Umbilical cord (tissue), 2 donors: ENCODE data around the gene MEGF8. TPM values are rescaled to one million over a fixed set of nuclear protein-coding genes. Genes with fewer than 3 reads are reported as not detected.

Experiments
- DNase-seq: peaks from one replicate; pipeline ENCODE4 v3.0.0-alpha.2; 2015; ENCODE audit warnings: low spot score
- total RNA-seq: library from RNA; depleted of rRNA; stranded (reverse); fragments of >200 nt; gene quantifications from one replicate; pipeline ENCODE4 v1.2.3, GENCODE V29; 2014; ENCODE audit warnings: low replicate concordance; ENCODE audit not compliant: insufficient read depth

MEGF8 gene
- total RNA-seq, 1 donor from 2014 or later: 19.5 TPM

DNA sequence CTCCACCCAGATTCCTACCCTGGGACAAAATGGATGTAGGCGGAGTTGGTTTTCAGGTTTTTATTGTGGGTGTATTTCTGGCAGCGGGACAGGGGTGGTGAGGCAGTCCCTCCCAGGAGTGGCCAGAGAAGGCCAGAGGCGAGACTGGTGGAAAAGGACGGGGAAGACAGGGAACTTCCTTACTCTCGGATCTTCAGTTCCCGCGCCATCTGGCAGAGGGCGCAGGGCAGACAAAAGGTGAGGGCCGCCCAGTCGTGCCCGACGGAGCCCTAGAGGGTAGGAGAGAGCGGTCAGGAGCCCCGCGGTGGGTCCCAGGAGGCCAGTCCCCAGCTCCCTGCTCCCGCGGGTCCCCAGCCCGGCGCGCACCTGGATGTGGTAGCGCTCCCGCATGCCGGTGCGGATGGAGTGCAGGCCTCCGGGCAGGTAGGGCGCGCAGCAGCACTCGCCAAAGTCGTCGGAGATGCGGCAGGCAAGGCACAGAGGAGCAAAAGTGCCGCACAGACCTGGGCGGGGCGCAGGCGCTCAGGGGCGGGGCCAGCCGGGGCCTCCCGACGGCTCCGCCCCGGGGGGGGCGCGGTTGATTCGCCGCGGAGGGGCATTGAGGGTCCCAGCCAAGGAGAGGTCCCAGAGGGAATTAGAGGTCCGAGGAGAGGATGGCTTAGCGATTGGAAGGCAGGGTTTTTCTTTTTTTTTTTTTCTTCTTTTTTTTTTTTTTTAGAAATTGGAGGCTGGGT, 61.7 kb downstream of the MEGF8 start:
- DNase-seq: peak; percentile 66

- DNase-seq: no peak
Observed at GRCh38 chr19:42388851-42389489, 63.5 kb downstream of the MEGF8 start.

DNA sequence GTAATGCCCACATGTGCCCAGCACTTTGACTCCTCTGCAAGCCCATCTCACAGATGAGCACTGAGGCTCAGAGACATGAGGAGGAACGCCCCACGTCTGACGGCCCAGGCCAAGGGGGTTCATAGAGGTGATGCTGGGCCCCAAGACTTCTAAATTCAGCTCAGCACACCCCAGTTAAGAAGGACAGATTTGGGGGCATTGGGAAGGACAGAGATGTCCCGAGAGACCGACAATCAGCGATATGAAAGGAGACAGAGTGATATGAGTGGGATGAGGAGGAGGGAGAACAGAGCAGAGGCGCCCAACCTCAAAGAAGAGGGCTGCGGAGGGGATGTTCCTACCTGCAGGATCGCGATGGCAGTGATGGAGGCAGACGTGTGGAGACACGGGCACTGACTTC, 64.5 kb downstream of the MEGF8 start, which contains the start of gene CNFN:
TSS of gene CNFN (minus strand) at position 399 of the 400 bp plus-strand sequence. CDS start 1,260 bp downstream, outside the sequence.
- DNase-seq: no peak

- DNase-seq: no peak
Observed at GRCh38 chr19:42392165-42392564, 66.7 kb downstream of the MEGF8 start.

DNA sequence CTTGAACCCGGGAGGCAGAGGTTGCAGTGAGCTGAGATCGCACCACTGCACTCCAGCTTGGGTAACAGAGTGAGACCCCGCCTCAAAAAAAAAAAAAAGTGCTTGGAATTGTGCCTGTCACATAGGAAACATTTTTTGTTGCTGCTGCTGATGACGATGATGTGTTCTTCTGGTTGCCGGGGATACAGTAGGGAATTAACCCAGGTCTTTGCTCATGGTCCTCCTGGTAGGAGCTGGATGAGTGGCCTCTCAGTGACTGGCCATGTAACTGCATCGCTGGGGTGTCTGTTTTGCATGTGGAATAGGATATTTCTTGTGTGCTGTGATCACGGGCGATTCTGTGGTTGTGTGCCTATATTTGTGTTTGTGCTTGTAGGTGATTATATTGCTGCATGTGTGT, 69.3 kb downstream of the MEGF8 start:
- no peak for DNase-seq

GRCh38 chr19:42396381-42397262, 71.2 kb downstream of the MEGF8 start:
- peak; percentile 100 for DNase-seq

DNA sequence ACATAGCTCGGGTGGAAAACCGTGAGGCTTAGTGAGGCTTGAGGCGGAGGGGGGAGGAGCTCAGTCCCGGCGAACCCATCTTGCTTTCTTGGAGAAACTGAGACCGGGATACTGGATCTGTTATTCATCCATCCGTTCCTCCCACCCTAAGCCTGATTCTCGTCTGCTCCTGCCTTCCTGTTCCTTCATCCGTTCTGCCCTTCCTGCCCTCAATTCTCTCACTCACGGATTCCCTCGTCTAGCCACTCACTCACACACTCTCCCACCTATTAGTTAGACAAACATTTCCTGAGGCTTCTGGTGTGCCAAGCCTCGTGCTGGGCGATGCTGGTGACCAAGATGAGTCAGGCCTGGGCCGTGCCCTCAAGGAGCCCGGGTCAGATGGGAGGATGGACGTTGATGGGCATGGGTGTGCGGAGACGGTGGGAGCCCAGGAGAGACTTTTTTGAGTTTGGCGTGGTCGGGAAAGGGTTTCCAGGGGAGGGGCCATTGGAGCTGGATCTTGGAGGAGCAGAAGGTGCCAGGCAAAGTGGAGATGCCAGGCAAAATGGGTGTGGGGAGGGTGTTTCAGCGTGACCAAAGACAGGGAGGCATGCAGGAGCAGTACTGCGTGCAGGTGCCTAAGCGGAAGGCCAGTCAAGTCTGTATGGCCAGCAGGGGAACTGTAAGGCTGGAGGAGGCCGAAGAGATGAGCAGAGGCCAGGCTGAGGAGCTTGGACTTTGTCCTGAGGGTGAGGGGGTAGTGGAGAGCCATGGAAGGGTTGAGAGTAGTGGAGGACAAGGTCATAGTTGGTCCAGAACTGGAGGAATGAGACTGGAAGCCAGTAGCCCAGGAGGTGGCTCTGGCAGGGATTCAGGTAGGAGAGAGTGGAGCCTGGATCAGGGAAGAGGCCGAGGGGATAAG, 72.1 kb downstream of the MEGF8 start:
- no peak for DNase-seq

DNA sequence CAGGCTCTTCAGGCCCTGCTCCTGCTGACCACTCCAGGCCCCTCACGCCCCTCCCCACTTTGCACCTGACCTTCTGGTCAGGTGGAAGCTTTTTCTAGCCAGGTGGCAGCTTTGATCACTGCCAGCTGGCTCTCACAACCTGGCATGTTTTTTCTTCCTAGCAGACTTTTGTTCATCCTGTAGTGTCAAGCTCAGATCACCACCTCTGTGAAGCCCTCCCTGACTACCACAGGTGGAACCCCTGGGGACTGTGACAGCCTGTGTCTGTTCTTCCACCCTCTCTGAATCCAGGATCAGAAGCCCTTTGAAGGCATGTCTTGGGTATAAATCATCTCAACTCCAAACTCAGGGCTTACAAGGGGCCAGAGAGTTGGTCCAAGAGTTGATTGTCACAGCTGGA, 75.0 kb downstream of the MEGF8 start:
- no peak for DNase-seq

DNA sequence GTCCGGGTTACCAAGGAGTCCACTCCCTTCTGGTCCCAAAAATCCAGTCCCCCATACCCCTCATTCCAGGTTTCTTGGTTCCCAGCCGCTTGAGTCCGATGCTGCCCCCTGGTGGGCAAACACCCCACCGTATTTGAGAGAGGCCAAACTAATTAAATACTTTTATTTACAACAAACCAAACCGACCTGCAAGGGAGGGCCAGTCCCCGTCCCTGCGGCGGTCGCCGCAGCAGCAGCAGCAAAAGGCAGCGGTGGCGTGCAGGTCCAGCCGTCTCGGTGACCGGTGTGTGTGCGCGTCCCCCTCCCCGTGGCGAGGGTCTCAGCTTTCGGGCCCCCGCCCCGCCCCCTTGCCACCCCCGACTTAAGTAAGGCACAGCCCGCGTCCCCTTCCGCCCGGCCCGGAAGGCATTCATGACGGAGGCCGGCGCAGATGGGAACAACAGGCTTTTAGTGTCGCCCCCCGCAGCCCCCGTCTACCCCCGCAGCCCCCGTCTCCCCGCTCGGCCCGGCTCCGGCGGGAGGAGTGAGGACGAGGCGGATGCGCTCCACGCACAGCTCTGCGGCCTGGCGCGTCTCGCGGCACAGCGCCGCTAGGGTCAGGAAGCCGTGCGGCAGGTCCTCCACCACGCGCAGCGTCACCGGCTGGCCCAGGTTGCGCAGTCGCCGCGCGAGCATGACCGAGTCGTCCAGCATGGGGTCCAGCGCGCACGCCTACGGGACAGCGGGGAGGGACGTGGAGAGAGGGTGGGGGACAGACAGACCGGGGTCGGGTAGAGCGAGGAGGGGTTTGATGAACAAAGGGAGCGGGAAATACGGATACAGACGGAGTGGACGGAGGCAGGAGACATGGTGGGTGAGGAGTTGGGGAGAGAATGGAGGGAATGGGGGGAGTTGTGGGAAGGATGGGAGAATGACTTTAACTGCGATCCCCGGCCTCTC, 76.2 kb downstream of the MEGF8 start:
- DNase-seq: peak; percentile 73

DNA sequence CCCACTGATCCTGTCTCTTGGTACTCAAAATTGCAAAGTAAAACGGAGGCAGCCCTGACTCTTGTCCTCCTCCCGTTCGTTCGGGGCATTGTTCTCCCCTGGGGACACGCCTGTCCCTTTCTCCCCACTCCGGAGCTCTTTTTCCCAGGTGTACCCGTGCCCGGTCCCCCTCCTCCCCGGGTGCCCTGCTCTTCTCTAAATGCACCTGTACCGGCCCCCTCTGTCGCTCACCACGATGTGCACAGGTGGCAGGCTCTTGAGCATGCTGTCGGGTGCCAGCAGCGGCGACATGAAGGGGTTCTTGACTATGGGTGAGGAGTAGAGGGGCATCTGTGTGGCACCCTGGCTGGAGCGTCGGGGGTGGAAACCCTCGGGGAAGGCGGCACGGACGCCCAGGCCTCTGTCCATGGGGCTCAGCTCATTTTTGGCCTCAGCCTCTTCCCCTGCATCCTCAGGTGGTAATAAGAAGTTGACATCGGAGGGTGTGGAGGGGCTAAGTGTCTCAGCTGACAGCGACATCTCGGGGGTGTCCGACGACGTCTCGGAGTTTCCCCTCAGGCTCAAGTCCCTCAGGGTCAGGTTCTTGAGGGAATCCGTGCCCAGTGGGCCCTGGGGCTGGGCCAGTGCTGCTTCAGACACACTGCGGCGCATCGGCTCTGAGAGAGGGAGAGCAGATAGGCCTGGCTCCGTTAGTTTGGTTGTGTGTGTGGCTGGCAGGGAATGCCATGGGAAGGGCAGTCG, 77.1 kb downstream of the MEGF8 start:
- no peak for DNase-seq

GRCh38 chr19:42403586-42403985, 78.2 kb downstream of the MEGF8 start:
- no peak for DNase-seq

GRCh38 chr19:42406111-42406510, 80.7 kb downstream of the MEGF8 start:
- no peak for DNase-seq

DNA sequence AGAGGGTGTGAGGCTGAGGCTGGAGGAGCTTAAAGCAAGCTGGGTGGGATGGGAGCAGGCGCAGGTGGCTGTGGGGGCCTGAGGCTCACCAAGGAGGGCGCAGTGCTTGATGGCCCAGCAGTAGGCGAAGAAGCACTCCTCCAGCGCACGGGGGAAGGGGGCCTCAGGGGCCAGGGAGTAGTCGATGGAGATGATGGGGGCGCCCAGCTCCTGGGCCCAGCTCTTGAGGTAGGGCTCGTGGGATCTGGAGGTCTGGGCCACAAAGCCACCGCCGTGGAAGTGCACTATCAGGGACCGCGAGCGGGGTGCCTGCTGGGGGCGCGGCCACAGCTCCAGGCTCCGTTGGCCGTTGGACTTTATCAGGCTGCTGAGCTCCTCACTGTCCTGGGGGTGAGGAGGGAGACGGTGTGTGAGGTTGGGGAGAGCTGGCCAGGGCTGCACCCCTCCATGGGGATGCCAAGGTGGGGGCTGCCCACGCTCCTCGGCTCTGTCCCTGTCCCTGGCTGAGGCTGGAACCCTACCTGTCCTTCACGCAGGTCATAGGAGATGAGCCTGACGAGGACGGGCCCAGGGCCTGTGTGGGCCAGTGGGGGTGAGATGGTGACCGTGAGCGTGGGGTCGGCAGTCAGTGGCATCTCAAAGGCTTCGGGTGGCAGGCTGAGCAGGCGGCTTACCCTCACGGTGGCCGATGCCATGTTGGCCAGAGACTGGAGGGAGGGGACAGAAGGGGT, 81.8 kb downstream of the MEGF8 start:
- DNase-seq: no peak

DNA sequence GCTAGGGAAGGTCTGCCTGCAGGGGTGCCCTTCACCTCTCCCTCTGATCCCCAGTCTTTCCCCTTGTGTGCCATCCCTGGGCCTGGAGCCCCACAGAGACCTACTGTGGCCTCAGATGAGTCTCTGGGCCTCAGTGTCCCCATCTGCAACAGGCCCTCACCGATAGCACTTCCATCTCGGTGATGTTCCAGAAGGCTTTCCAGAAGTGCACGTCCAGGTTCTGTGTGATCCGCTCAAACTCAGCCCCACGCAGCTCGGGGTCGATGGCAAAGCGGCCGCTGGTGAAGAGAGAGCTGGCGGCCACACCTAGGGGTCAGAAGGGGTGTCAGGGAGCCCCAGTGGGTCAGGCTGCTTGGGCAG, 82.4 kb downstream of the MEGF8 start:
- no peak for DNase-seq

DNA sequence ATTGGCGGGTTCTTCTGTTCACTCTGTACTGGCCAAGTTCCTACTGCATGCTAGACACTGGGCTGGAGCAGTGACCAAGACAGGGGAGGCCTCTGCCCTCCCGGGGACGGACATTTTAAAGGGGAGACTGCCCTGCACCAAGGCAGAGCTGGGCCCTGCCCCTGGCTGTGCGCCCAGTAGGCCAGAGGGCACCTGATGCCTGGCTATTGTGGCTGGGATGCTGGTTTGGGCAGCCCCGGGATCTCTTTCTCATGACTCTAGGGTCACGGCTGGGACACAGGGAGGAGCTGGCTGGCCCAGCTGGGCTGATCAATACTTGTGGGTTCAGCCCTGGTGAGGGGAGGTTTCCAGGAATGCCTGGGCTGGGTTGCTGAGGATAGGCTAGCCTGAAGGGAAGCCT, 84.0 kb downstream of the MEGF8 start:
- DNase-seq: no peak

GRCh38 chr19:42410371-42410770, 84.9 kb downstream of the MEGF8 start:
- no peak for DNase-seq

GRCh38 chr19:42411581-42412178, 86.2 kb downstream of the MEGF8 start:
- DNase-seq: no peak

DNA sequence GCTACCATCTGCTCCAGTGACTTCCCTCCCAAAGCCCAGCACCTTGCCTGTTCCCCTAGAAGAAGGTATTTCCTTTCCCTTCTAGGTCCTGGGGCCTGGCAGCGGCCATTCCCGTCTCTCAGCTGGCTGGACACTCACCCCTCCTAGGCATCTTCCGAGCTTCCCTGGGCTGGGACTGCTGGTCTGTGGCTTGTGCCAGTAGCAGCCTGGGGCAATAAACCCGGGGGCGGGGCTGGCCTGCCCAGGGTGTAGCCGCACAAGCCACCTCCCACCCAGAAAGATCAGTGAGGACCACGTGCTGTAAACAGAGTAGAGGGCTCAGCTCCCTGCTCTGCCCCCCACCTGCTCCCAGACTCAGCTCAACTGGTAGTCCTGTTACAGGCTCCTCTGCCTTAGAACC, 86.8 kb downstream of the MEGF8 start:
- no peak for DNase-seq
